ENCODE measurements around the gene PAXIP1. TPM values are rescaled to one million over a fixed set of nuclear protein-coding genes. Genes with fewer than 3 reads are reported as not detected.

Gene PAXIP1
- total RNA-seq, 1 experiment from 2014 or later = 21.4 TPM

DNA sequence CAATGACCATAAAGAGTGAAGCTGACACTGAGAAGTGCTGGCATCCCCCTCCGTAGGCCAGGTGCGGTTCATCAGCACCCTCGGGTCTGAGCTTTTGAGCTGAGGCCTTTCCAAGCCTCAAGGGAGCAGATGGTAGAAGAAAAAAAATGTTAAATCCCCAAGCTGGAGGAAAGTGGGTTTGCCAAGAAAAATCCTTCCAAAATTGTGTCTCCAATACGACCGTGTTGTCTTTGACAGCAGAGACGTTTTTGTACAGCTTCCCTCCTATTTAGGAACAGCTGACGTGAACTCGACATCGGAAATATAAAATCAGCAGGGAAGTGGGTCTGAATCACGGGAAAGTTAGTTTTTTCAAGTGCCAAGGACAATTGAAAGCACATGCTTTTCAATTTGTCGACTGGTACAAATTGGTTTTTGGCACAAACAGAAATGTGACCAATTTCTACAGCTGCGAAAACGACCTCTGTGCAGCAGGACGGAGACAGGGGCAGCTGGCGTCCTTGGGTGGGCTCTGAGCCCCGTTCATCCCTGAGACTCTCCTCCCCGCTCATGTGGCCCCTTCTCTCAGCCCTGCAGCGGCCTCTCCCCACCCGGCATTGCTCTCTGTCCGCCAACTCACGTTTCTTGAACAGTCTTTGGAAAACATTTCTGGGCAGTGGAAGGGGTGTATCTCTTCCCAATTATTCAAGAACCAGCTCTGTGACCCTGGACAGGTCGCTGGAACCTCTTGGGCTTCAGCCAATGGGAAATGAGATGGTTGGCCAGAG lies 89.9 kb downstream of the PAXIP1 start:
- no peak for DNase-seq (ENCODE audit: low read depth)

DNA sequence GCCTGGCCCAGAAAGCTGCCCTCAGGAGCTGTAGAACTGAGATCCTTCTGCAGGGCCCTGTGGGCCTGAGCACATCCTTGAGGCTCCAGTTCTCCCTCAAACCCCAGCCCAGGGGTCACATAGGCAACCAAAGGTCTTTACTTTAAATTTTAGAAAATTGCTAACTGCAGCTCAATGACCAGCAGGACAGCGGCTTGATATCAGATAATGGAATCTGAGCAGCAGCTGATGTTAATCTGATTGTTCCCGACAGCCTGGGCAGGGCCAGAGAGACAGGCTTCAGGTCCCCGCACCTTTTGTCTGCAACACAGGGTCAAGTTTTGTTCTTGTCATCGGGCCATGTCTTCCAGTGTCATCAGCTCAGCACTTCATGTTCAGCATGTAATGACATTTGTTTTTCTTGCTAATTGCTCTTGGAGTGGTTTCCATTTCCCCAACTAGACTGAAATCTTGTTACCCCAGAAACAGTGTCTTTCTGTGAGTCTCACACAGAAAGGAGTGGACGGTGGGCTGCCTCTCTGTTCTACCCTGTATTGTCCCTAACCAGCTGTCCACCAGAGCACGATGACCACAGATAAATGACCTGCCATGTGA lies 91.0 kb downstream of the PAXIP1 start:
- DNase-seq (ENCODE audit: low read depth) = no peak

- DNase-seq (ENCODE audit: low read depth) = no peak
These were observed 91.5 kb downstream of the PAXIP1 start for GRCh38 chr7:154911411-154911810.

- no peak for DNase-seq (ENCODE audit: low read depth)
These were observed 91.9 kb downstream of the PAXIP1 start for GRCh38 chr7:154910977-154911376.

- DNase-seq (ENCODE audit: low read depth) = no peak
These were observed 92.8 kb downstream of the PAXIP1 start for GRCh38 chr7:154910125-154910524.

- DNase-seq (ENCODE audit: low read depth) = no peak
These were observed 93.5 kb downstream of the PAXIP1 start for GRCh38 chr7:154909241-154910105.

DNA sequence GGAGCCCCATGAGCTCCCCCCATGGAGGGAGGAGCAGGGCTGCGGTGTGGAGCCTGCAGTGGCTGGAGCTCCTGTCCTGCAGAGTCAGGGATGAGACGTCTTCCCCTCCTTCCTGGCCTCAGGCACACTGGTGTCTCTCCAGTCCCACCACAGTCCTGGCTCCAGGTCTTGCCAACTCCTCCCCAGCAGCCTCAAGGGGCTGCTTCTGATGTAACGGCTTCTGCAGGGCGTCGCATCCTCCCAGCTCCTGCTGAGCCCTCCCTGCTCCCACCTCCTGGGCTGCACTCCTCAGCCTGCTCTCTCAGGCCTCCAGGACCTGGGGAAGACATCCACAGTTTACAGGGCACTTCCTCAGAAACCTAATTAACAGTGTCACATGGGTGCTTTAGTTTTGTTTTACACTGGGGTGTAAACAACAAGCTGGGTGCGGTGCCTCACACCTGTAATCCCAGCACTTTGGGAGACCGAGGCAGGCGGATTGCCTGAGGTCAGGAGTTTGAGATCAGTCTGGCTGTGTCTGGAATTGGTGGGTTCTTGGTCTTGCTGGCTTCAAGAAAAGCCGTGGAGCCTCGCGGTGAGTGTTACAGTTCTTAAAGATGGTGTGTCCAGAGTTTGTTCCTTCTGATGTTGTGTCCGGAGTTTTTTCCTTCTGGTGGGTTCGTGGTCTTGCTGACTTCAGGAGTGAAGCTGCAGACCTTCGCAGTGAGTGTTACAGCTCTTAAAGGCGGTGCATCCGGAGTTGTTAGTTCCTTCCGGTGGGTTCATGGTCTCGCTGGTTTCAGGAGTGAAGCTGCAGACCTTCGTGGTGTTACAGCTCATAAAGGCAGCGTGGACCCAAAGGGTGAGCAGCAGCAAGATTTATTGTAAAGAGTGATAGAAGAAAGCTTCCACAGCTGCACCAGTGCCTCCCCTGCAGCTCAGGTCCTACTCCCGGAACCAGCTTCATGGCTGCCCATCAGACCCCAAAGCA lies 95.0 kb downstream of the PAXIP1 start:
- DNase-seq (ENCODE audit: low read depth) = no peak

- DNase-seq (ENCODE audit: low read depth) = no peak
These were observed 96.1 kb downstream of the PAXIP1 start for GRCh38 chr7:154906736-154907355.

DNA sequence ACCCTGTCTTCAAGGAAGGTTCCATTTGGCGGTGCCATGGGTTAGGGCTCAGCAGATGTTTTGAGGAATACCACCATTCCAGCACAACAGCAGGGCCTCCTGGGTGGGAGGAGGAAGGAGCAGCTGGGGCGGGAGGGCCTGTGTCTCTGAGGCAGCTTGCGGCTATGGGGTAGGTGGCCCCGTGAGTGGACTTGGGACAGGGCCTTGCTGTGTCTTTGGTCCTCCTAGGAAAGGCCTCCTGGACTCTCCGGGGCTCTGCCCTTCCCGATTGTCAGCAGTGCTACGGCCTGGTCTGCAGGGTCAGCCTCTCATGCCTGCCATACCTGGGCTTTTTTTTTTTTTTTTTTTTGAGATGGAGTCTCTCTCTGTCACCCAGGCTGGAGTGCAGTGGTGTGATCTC lies 96.7 kb downstream of the PAXIP1 start:
- DNase-seq (ENCODE audit: low read depth) = no peak

DNA sequence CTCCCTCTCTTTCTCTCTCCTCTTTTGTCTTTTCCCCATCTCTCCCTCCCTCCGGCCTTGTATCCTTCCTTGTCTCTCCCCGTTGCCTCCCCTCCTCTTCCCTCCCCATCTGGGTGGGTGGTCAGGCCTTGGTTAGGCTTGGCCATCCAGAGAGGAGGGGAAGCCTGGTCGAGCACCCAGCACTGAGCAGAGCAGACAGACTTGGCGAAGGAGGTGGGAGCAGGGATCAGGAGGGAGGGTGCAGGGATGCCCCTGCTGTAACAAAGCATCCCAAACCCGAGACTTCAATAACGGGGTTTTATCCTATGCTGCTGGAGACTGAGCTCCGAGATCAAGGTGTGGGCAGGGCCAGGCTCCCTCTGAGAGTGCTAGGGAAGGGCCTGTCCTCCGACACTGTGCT lies 97.3 kb downstream of the PAXIP1 start:
- no peak for DNase-seq (ENCODE audit: low read depth)

DNA sequence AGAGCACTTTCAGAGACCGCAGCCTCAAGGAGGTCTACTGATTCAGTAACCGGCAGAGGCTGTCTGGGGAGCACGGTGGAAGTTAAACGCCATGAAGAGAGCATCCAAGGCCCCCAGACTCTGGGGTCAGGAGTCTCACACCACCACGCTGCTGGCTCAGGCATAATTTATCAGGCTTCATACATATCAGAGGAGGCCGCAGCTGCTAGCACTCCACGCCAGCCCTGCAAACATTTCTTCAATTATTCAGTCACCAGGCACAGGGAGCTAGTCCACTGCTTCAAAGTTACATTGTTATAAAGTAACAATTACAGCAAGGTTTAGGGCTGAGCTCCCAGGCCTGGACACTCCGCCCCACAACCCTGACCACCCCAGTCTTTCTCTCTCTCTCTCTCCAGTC lies 97.8 kb downstream of the PAXIP1 start:
- DNase-seq (ENCODE audit: low read depth) = no peak

GRCh38 chr7:154903083-154903731 lies 99.7 kb downstream of the PAXIP1 start:
- DNase-seq (ENCODE audit: low read depth) = no peak

DNA sequence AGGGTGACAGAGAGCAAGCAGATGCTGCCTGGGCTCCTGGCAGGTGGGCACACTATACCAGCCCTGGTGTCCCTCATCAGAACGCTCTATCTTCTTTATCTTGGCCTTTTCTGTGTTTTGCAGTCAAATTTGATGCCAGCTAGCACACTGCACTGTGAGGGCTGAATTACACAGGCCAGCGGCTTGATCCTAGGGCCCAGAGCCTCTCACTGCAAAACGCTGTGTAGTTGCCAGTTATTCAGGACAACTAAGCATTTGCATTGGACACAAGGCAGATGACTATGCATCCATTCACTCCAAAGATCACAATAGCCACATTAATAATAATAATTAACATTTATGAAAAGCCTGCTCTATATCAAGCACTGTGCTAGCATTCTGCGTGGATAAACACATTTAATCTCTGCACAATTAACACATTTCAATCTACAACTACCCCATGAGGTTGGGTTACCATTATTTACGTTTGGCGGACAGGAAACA lies 100.3 kb downstream of the PAXIP1 start:
- no peak for DNase-seq (ENCODE audit: low read depth)

DNA sequence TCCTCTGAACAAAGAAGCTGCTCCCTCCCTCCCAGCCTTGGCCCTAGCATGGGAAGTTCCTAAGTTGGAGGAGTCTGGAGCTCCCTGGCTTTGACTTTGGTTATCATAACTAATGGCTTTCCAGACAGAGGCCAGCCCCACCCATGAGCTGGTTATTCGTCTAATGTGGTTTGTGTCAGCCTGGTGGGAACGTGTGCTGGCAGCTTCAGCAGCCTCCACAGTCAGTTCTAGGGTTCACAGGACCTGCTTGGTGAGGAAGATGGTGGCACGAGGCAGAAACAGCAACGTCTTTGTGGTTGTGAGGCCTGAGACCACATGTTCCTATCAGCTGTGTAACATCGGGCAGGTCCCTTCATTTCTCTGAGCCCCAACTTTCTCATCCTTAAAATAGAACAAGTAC lies 103.1 kb downstream of the PAXIP1 start:
- no peak for DNase-seq (ENCODE audit: low read depth)

- DNase-seq (ENCODE audit: low read depth) = no peak
These were observed 103.7 kb downstream of the PAXIP1 start for GRCh38 chr7:154898973-154899855.

- no peak for DNase-seq (ENCODE audit: low read depth)
These were observed 106.8 kb downstream of the PAXIP1 start for GRCh38 chr7:154896076-154896475.

All from LHCN-M2 (cell line).